MM.1S (cell line): Measurements from ENCODE around the gene ENTPD2.

ENCODE experiments used
- DNase-seq: peaks from one replicate; pipeline ENCODE4 v3.0.0-alpha.2; 2015
- H2AFZ ChIP-seq: fragments of 300-600 bp; sonication (generic); 2 replicates; pipeline ENCODE4 v1.6.0; 2016; ENCODE audit warnings: antibody characterized with exemption, low read length
- H3F3A ChIP-seq: fragments of 300-600 bp; sonication (generic); 2 replicates; pipeline ENCODE4 v1.6.1; 2016; ENCODE audit warnings: mild to moderate bottlenecking, antibody characterized with exemption, low read length, moderate library complexity, mixed read lengths; ENCODE audit not compliant: insufficient read depth
- H3K27ac ChIP-seq: fragments of 300-600 bp; sonication (generic); 2 replicates; pipeline ENCODE4 v1.5.1; 2016; ENCODE audit warnings: mild to moderate bottlenecking, low read length
- H3K27me3 ChIP-seq: fragments of 300-600 bp; sonication (generic); replicated peaks from 2 replicates; pipeline ENCODE4 v1.6.0; 2016; ENCODE audit warnings: low read length; ENCODE audit not compliant: insufficient read depth
- H3K36me3 ChIP-seq: fragments of 300-600 bp; sonication (generic); replicated peaks from 2 replicates; pipeline ENCODE4 v1.6.1; 2016; ENCODE audit warnings: mild to moderate bottlenecking, low read length, mixed read lengths; ENCODE audit not compliant: insufficient read depth
- H3K4me1 ChIP-seq: fragments of 300-600 bp; sonication (generic); 2 replicates; pipeline ENCODE4 v1.6.1; 2016; ENCODE audit warnings: low read length, mixed read lengths
- H3K4me2 ChIP-seq: fragments of 300-600 bp; sonication (generic); 2 replicates; pipeline ENCODE4 v1.6.0; 2016; ENCODE audit warnings: low read depth, low read length
- H3K4me3 ChIP-seq: fragments of 300-600 bp; sonication (generic); 2 replicates; pipeline ENCODE4 v1.5.1; 2016; ENCODE audit warnings: low read length, mixed read lengths
- H3K79me2 ChIP-seq: fragments of 300-600 bp; sonication (generic); 2 replicates; pipeline ENCODE4 v1.6.1; 2016; ENCODE audit warnings: mixed run types, low read length, mixed read lengths
- H3K9ac ChIP-seq: fragments of 300-600 bp; sonication (generic); 2 replicates; pipeline ENCODE4 v1.6.1; 2016; ENCODE audit warnings: low read length, mixed read lengths
- H3K9me2 ChIP-seq: fragments of 300-600 bp; sonication (generic); replicated peaks from 2 replicates; pipeline ENCODE4 v1.6.1; 2016; ENCODE audit warnings: mild to moderate bottlenecking, low read length, mixed read lengths; ENCODE audit not compliant: insufficient read depth
- H3K9me3 ChIP-seq: fragments of 300-600 bp; sonication (generic); replicated peaks from 2 replicates; pipeline ENCODE4 v1.6.1; 2016; ENCODE audit warnings: mild to moderate bottlenecking, low read length, mixed read lengths; ENCODE audit not compliant: insufficient read depth
- H4K20me1 ChIP-seq: fragments of 300-600 bp; sonication (generic); 2 replicates; pipeline ENCODE4 v1.6.1; 2016; ENCODE audit warnings: mild to moderate bottlenecking, low read length, moderate library complexity, mixed read lengths; ENCODE audit not compliant: insufficient read depth
- EZH2 ChIP-seq: fragments of 300-600 bp; sonication (generic); optimal IDR thresholded peaks from 2 replicates; pipeline ENCODE3; 2017; ENCODE audit warnings: low read depth, mild to moderate bottlenecking, antibody characterized with exemption, low read length, mixed read lengths
- EZH2phosphoT487 ChIP-seq: fragments of 300-600 bp; sonication (generic); IDR thresholded peaks from 2 replicates; pipeline ENCODE4 v1.6.1; 2018; ENCODE audit warnings: antibody characterized with exemption, low read length
- TF ChIP-seq, protein P1 (sequence below): fragments of 300-600 bp; sonication (generic); IDR thresholded peaks from 2 replicates; pipeline ENCODE4 v1.5.1; 2016; ENCODE audit warnings: antibody characterized with exemption, low read length, mixed read lengths

ENTPD2 gene

GRCh38 chr9:137080260-137081122 lies 26.6 kb upstream of the ENTPD2 start:
- Histone ChIP-seq H3K79me2 (peaks cover 24% of the 10 kb centered on the region), H3K27me3 (no peaks in the 10 kb centered on the region), H3F3A (peaks cover 11% of the 10 kb centered on the region; the same call in 1 of the 2 replicates), H3K9me2 (no peaks in the 10 kb centered on the region), H3K36me3 (peaks cover 3% of the 10 kb centered on the region; the same call in 1 of the 2 replicates), H3K27ac (no peak overlapping the region), H3K9ac (no peak overlapping the region), H3K9me3 (no peaks in the 10 kb centered on the region), H3K4me3 (no peak overlapping the region), H3K4me1 (peaks cover 6% of the 10 kb centered on the region; the same call in 1 of the 2 replicates), H4K20me1 (no peaks in the 10 kb centered on the region), H3K4me2 (no peak overlapping the region), H2AFZ (no peak overlapping the region)
- TF ChIP-seq EZH2phosphoT487 (no peak), EZH2 (no peak)
- TF ChIP-seq, protein P1, sequence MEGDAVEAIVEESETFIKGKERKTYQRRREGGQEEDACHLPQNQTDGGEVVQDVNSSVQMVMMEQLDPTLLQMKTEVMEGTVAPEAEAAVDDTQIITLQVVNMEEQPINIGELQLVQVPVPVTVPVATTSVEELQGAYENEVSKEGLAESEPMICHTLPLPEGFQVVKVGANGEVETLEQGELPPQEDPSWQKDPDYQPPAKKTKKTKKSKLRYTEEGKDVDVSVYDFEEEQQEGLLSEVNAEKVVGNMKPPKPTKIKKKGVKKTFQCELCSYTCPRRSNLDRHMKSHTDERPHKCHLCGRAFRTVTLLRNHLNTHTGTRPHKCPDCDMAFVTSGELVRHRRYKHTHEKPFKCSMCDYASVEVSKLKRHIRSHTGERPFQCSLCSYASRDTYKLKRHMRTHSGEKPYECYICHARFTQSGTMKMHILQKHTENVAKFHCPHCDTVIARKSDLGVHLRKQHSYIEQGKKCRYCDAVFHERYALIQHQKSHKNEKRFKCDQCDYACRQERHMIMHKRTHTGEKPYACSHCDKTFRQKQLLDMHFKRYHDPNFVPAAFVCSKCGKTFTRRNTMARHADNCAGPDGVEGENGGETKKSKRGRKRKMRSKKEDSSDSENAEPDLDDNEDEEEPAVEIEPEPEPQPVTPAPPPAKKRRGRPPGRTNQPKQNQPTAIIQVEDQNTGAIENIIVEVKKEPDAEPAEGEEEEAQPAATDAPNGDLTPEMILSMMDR, result no peak
- DNase-seq, result no peak

DNA sequence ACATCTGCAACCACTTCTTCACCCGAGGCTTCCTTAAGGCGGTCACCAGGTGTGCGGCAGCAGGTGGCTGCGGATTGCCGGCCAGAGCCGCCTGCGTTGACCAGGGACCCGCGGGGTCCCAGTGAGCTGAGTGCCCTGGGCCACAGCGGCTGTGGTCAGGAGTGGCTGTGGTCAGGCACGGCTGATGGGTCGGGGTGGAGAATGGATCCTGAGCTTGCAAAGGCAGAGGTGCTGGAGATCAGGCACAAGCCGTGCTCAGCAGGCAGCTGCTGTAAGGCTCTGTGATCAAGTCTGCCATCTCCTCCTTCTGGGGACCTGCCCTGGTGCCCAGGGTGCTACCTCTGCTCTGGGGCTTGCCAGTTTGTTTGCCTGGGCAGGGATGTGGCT lies 25.5 kb upstream of the ENTPD2 start:
- DNase-seq, result no peak

DNA sequence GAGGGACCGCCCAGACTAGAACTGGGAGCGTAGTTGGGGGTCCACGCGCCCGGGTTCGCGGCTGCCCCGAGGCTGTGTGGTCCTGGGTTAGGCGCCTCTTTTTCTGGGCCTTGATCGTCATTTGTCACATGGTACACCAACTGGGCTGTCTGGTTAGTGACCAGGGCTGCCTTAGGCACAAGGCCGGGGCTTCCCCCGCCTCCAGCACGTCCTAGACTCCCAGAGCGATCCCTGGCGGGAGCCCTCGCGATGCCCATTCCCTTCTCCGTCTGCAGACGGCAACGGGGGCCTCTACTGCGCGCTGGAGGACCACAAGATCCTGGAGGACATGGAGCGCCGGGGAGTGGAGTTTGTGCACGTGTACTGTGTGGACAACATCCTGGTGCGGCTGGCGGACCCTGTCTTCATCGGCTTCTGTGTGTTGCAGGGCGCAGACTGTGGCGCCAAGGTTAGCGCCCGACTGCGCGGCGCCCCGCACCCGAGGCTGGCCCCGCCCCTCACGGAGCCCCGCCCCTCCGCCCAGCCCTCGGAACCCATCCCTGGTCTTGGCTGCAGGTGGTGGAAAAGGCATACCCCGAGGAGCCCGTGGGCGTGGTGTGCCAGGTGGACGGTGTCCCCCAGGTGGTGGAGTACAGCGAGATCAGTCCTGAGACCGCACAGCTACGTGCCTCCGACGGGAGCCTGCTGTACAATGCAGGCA lies 25.0 kb upstream of the ENTPD2 start:
- Histone ChIP-seq H3F3A (peaks cover 10% of the 10 kb centered on the region; the same call in 1 of the 2 replicates), H3K9me2 (no peaks in the 10 kb centered on the region), H3K4me3 (peak overlapping the region; percentile 81; the same call in 1 of the 2 replicates), H4K20me1 (no peaks in the 10 kb centered on the region), H3K27ac (no peak overlapping the region), H3K4me2 (peak overlapping the region; percentile 92; the same call in 1 of the 2 replicates), H3K27me3 (no peaks in the 10 kb centered on the region), H3K79me2 (peaks cover 24% of the 10 kb centered on the region), H2AFZ (no peak overlapping the region), H3K4me1 (0 out of 2 replicates have a peak, but pooled peaks cover 5% of the 10 kb centered on the region), H3K9me3 (no peaks in the 10 kb centered on the region), H3K9ac (no peak overlapping the region), H3K36me3 (peaks cover 3% of the 10 kb centered on the region; the same call in 1 of the 2 replicates)
- no peak for TF ChIP-seq EZH2
- TF ChIP-seq, protein P1, result no peak
- no peak for TF ChIP-seq EZH2phosphoT487
- DNase-seq, result no peak

More for the DNA sequence above, 25.5 kb upstream of the ENTPD2 start:
- no peak overlapping the region for H3K9ac ChIP-seq
- TF ChIP-seq, protein P1, result no peak
- TF ChIP-seq EZH2phosphoT487 (no peak), EZH2 (no peak)
- peaks cover 24% of the 10 kb centered on the region for H3K79me2 ChIP-seq
- no peaks in the 10 kb centered on the region for H3K27me3 ChIP-seq
- H3K4me2 ChIP-seq, result no peak overlapping the region
- no peaks in the 10 kb centered on the region for H4K20me1 ChIP-seq
- H3F3A ChIP-seq, result peaks cover 11% of the 10 kb centered on the region; the same call in 1 of the 2 replicates
- H3K9me2 ChIP-seq, result no peaks in the 10 kb centered on the region
- H3K9me3 ChIP-seq, result no peaks in the 10 kb centered on the region
- no peak overlapping the region for H2AFZ ChIP-seq
- H3K4me1 ChIP-seq, result 0 out of 2 replicates have a peak, but pooled peaks cover 5% of the 10 kb centered on the region
- H3K4me3 ChIP-seq, result no peak overlapping the region
- peaks cover 3% of the 10 kb centered on the region; the same call in 1 of the 2 replicates for H3K36me3 ChIP-seq
- H3K27ac ChIP-seq, result no peak overlapping the region
